KMS-11 (cell line): Measurements from ENCODE around the gene NEDD4L.

Experiments used
- H2AFZ ChIP-seq: fragments of 200-600 bp; sonication (generic); 2 replicates; pipeline ENCODE4 v1.6.1; 2016; ENCODE audit warnings: antibody characterized with exemption, mixed run types, low read depth
- H3K27ac ChIP-seq: fragments of 200-600 bp; sonication (generic); 2 replicates; pipeline ENCODE4 v1.6.1; 2016; ENCODE audit warnings: mild to moderate bottlenecking, mixed run types
- H3K27me3 ChIP-seq: fragments of 200-600 bp; sonication (generic); 2 replicates; pipeline ENCODE4 v1.6.1; 2017; ENCODE audit warnings: mild to moderate bottlenecking, low read depth, mixed run types, moderate library complexity; ENCODE audit not compliant: insufficient read depth
- H3K36me3 ChIP-seq: fragments of 200-600 bp; sonication (generic); 2 replicates; pipeline ENCODE4 v1.6.1; 2017; ENCODE audit warnings: mild to moderate bottlenecking, mixed run types; ENCODE audit not compliant: insufficient read depth
- H3K4me1 ChIP-seq: fragments of 200-600 bp; sonication (generic); 2 replicates; pipeline ENCODE4 v1.6.1; 2016; ENCODE audit warnings: mild to moderate bottlenecking, low read depth, mixed run types; ENCODE audit not compliant: poor library complexity, severe bottlenecking
- H3K4me2 ChIP-seq: fragments of 200-600 bp; sonication (generic); 2 replicates; pipeline ENCODE4 v1.7.0; 2016; ENCODE audit warnings: mild to moderate bottlenecking, mixed run types
- H3K4me3 ChIP-seq: fragments of 200-600 bp; sonication (generic); IDR thresholded peaks from 2 replicates; pipeline ENCODE4 v1.6.1; 2017; ENCODE audit warnings: low read depth, low read length, mixed read lengths; ENCODE audit not compliant: insufficient read depth
- H3K79me2 ChIP-seq: fragments of 200-600 bp; sonication (generic); 2 replicates; pipeline ENCODE4 v1.6.1; 2016; ENCODE audit warnings: low read depth, mixed run types; ENCODE audit not compliant: insufficient read depth
- H3K9ac ChIP-seq: fragments of 200-600 bp; sonication (generic); 2 replicates; pipeline ENCODE4 v1.6.1; 2016; ENCODE audit warnings: mild to moderate bottlenecking, mixed run types
- H4K20me1 ChIP-seq: fragments of 200-600 bp; sonication (generic); 2 replicates; pipeline ENCODE4 v1.6.1; 2016; ENCODE audit warnings: mild to moderate bottlenecking, mixed run types; ENCODE audit not compliant: insufficient read depth
- CTCF ChIP-seq: fragments of 200-600 bp; sonication (generic); conservative IDR thresholded peaks from 2 replicates; pipeline ENCODE4 v1.6.1; 2017; ENCODE audit warnings: low read depth, mild to moderate bottlenecking, antibody characterized with exemption, low read length, moderate library complexity, mixed read lengths

The NEDD4L gene

DNA sequence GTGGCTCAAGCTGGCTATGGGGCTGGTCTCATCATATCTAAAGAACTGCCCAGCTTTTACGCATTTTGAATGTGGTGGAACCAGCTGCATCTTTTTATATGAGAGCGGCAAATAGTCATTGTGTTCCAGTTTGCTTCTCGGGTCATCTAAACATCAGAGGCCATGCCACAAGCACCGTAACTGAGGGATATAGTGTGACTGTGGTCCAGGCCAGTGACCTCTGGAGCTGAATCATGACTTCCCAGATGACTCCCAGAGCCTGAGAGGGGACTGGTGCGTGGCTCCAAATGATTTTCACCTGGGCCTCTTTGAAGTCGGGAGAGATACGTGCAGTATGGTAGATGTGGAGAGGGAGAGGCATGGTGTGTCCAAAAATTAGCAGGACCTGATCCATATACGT lies 271.0 kb downstream of the NEDD4L start:
- no peak for TF ChIP-seq CTCF
- Histone ChIP-seq H4K20me1 (no peaks in the 10 kb centered on the region), H3K4me3 (no peak overlapping the region), H3K27ac (no peak overlapping the region), H3K36me3 (no peaks in the 10 kb centered on the region), H3K9ac (no peak overlapping the region), H2AFZ (no peak overlapping the region), H3K79me2 (no peaks in the 10 kb centered on the region), H3K4me2 (no peak overlapping the region), H3K27me3 (no peaks in the 10 kb centered on the region), H3K4me1 (no peaks in the 10 kb centered on the region)

DNA sequence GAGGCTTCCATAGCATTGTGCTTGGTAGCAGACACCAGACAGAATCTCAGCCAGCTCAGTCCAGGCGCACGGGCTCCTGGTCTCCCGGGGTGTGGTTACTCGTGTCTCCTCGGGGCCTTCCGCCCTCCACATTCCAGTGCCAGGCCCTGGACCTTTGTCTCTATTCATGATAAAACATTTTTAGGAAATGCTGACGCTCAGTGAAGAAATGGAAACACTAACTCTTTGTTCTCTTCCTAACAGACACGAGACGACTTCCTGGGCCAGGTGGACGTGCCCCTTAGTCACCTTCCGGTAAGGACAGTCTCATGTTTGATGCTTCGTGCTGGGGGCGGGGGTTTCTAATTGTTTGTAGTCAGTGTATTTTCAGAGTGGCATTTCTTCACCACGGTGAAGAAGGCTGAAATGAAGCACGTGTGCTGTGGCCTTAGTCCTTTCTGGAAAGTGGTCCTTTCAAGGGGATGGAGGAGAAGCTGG lies 271.8 kb downstream of the NEDD4L start:
- Histone ChIP-seq H3K27ac (no peak overlapping the region), H3K4me3 (no peak overlapping the region), H4K20me1 (no peaks in the 10 kb centered on the region), H3K79me2 (no peaks in the 10 kb centered on the region), H3K27me3 (no peaks in the 10 kb centered on the region), H2AFZ (no peak overlapping the region), H3K4me1 (no peaks in the 10 kb centered on the region), H3K36me3 (no peaks in the 10 kb centered on the region), H3K4me2 (no peak overlapping the region), H3K9ac (no peak overlapping the region)
- TF ChIP-seq CTCF: no peak

DNA sequence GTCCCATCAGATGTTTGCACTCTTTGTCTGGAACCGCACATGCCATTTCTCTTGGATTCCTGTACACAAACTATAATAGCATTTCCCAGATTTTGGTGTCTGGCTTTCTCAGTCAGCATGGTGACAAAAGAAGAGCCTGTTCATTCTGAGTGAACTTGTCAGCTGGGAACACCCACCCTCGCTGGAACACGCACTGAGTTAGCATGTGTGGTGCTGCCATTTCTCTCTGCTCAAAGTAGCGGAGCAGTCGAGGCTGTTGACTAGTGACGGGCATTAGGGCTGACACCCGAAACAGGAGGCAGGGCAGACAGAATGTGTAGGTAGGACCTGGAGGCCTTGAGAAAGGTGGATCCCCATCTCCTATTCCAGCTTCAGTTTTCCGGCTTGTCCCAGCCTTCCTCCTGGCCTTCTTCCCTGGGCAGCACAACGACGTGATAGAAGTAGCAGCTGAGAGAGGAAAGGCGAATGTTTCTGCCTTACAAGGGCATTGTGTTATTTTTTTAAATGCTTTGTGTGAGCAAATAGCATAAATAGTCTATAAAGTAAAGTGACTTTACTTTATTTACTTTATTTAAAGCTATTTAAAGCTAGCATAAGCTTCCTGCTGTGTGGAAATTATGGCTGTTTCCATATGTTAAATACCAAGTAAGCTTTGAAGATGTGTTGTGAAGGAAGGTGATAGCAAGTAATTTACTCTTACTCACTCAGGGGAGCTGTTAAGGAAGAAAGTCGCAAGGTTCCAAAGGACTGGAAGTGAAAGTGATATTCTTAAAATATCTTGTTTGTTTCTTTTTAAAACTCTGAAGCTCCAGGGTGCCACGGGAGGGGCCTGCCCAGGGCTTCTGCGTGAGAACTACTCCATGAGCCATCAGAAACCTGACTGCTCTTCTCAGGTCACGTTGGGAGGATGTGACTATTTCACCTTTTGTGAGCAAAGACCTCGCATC lies 272.6 kb downstream of the NEDD4L start:
- Histone ChIP-seq H3K4me3 (no peak overlapping the region), H3K4me2 (no peak overlapping the region), H3K36me3 (no peaks in the 10 kb centered on the region), H3K9ac (no peak overlapping the region), H3K27ac (no peak overlapping the region), H3K79me2 (no peaks in the 10 kb centered on the region), H3K4me1 (peaks cover under 1% of the 10 kb centered on the region), H2AFZ (no peak overlapping the region), H3K27me3 (no peaks in the 10 kb centered on the region), H4K20me1 (no peaks in the 10 kb centered on the region)
- no peak for TF ChIP-seq CTCF

GRCh38 chr18:58319719-58320118 lies 275.7 kb downstream of the NEDD4L start:
- no peak for TF ChIP-seq CTCF
- Histone ChIP-seq H3K4me1 (peaks cover 4% of the 10 kb centered on the region), H3K27me3 (no peaks in the 10 kb centered on the region), H3K79me2 (no peaks in the 10 kb centered on the region), H3K36me3 (no peaks in the 10 kb centered on the region), H2AFZ (no peak overlapping the region), H3K4me2 (no peak overlapping the region), H3K27ac (no peak overlapping the region), H4K20me1 (no peaks in the 10 kb centered on the region), H3K9ac (no peak overlapping the region), H3K4me3 (no peak overlapping the region)
